ENCODE measurements around the gene VANGL2.

VANGL2 gene

GRCh38 chr1:160400223-160400645, at the start of gene VANGL2:
Gene VANGL2, plus strand, starts transcription at chr1:160400564. Its CDS starts 15,274 bp downstream, at chr1:160415838.
- peak; percentile 71 for DNase-seq

- DNase-seq: no peak
These were observed 48.7 kb upstream of the VANGL2 start for GRCh38 chr1:160351629-160352028.

GRCh38 chr1:160352555-160352954, 47.8 kb upstream of the VANGL2 start:
- no peak for DNase-seq

GRCh38 chr1:160353223-160353622, 47.1 kb upstream of the VANGL2 start:
- no peak for DNase-seq

GRCh38 chr1:160354388-160354985, 45.9 kb upstream of the VANGL2 start:
- DNase-seq: no peak

GRCh38 chr1:160357286-160358002, 42.9 kb upstream of the VANGL2 start:
- DNase-seq: no peak

- no peak for DNase-seq
These were observed 42.3 kb upstream of the VANGL2 start for GRCh38 chr1:160358073-160358472.

GRCh38 chr1:160359559-160360226, 40.7 kb upstream of the VANGL2 start:
- DNase-seq: no peak

- no peak for DNase-seq
These were observed 40.1 kb upstream of the VANGL2 start for GRCh38 chr1:160360227-160360695.

GRCh38 chr1:160361199-160361598, 39.2 kb upstream of the VANGL2 start:
- DNase-seq: no peak

GRCh38 chr1:160361814-160362167, 38.6 kb upstream of the VANGL2 start:
- DNase-seq: no peak

- DNase-seq: no peak
These were observed 38.0 kb upstream of the VANGL2 start for GRCh38 chr1:160362168-160362957.

- DNase-seq: no peak
These were observed 37.4 kb upstream of the VANGL2 start for GRCh38 chr1:160363010-160363409.

- no peak for DNase-seq
These were observed 36.2 kb upstream of the VANGL2 start for GRCh38 chr1:160363951-160364735.

GRCh38 chr1:160365325-160365724, 35.0 kb upstream of the VANGL2 start:
- no peak for DNase-seq

- no peak for DNase-seq
These were observed 33.4 kb upstream of the VANGL2 start, which contains the start of gene NHLH1 for GRCh38 chr1:160366731-160367515. Gene NHLH1, plus strand, starts transcription at chr1:160367071. Its CDS starts 3,661 bp downstream, at chr1:160370732.

GRCh38 chr1:160367516-160367900, 32.9 kb upstream of the VANGL2 start:
- no peak for DNase-seq

GRCh38 chr1:160367934-160368923, 32.1 kb upstream of the VANGL2 start:
- no peak for DNase-seq

- DNase-seq: no peak
These were observed 31.3 kb upstream of the VANGL2 start for GRCh38 chr1:160369087-160369486.

Measured in NCI-H345 (cell line).